NK-92 (cell line): Measurements from ENCODE around the gene GPRIN2.
"Not testable (repeated sequence)": the region's sequence is repeated elsewhere in the genome, so short reads cannot be mapped to it uniquely, and the experiment has no call there.

Experiments
- DNase-seq: peaks from one replicate; lab custom pipeline; 2025; ENCODE audit not compliant: unreplicated experiment; lab: John Stamatoyannopoulos, UW

The GPRIN2 gene

DNA sequence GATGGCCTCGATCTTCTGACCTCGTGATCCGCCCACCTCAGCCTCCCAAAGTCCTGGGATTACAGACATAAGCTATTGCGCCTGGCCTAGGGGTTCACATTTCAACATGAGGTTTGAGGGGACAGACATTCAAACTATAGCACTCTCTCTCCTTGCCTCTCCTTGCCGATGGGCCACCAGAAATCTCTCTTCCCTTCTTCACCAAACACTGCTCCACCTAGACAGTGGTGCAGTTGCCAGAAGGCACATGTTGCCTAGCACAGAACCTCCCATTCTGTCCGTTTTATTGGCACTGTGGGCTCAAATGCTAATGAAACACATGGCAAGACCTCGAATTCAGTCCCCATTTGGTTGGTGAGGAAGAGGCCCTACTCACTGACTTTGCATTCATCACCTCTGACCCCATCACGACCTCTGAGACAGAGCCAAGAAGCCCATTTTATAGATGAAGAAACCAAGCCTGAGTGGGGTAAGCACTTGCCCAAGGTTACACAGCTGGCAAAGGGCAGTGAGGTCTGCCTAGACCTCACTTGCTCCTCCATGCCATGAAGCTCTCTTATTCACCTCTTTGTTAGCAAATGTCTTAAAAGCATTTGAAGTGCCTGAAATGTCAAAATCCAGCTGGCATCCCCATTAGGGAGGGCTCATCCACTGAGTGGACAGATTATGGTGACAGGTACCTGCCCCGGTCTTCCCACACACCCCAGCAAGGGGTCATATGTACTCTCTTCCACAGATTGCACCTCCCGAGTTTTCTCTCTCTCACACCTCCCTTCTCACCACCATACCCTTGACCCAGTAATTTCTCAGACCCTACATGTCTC lies 34.0 kb downstream of the GPRIN2 start:
- no peak for DNase-seq

DNA sequence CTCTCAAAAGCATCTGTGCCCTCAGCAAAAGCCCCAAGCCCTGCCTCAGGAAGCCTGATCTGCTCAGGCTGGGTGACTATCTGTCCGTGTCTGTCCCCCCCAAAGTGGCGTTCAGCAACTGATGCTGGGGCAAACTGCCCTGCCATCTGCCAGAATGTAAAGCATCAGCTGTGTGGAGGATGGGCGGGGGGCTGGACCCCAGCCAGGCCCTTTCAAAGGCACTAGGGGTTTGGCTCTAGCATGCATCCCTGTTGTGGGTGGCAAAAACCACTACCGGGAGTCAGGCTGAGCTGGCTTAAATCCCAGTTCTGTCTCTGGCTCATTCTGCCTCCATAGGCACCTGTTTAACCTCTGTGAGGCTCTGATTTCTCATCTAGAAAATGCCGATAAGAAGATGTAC lies 35.5 kb downstream of the GPRIN2 start:
- no peak for DNase-seq

GRCh38 chr10:46520381-46520780 lies 36.1 kb downstream of the GPRIN2 start:
- DNase-seq = no peak

DNA sequence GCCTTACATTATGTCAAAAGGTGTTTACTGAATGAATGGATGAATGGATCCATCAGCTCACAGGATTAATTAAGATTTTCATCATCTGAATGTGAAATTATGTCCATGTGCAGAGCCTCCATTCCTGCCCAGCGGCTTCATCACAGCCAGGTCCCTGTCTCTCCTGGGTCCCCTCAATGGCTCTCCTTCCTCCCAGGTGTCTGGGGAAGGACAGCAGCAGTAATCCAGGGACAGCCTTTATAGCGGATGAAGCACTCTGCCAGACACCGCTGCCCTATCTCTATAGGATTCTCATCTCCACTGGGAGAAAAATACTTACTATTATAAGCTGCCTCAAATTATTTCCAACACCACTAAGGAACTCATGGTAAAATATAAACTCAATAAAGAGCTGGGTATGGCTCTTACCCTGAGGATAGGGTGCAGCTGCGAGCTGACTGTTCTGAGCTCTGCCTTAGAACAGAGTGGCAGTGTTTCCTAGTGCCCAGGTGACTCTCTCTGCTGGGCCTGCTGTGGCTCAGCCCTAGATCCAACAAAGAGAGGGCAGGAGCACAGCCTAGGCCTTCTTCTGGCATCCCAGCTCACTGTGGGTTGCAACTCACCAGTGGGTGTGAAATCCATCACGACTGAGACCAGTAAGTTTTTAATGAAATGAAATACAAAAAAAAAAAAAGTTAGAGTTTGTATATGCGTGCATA lies 38.3 kb downstream of the GPRIN2 start:
- DNase-seq = no peak

- DNase-seq = no peak
Observed at GRCh38 chr10:46517541-46517940, 38.9 kb downstream of the GPRIN2 start.

DNA sequence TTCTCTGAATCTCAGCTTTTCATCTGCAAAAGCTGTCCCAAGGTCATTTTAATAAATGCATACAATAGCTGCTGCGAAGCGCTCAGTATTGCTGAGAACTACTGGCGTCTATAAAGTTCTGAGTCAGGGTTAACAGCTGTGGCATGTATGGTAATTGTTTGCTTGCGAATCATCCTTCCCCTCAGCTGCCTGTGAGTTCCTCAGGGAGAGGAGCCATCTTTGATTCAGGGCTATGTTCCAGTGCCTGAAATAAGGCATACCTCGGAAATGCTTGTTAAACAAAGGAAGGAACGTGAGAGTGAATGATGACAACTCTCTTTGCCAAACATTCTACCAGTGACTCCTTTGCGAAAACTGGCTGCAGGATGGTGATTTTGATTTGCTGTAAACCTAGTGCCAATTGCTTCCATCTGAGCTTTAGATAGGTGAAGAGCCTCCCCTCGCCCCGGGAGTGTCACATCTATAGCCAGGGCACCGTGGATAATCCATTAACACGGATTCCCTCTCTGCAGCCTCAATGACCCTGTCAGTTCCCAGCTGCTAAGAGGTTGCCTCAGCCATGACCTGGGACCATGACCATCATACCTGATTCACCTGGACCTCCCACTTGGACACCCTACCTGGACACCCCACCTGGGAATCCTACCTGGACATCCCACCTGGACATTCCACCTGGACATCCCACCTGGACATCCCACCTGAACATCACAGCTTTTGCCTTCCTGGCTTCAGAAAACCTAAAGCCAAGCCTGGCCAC lies 39.6 kb downstream of the GPRIN2 start:
- no peak for DNase-seq

- DNase-seq = no peak
Observed at GRCh38 chr10:46515793-46516192, 40.7 kb downstream of the GPRIN2 start.

GRCh38 chr10:46515366-46515765 lies 41.1 kb downstream of the GPRIN2 start:
- no peak for DNase-seq

DNA sequence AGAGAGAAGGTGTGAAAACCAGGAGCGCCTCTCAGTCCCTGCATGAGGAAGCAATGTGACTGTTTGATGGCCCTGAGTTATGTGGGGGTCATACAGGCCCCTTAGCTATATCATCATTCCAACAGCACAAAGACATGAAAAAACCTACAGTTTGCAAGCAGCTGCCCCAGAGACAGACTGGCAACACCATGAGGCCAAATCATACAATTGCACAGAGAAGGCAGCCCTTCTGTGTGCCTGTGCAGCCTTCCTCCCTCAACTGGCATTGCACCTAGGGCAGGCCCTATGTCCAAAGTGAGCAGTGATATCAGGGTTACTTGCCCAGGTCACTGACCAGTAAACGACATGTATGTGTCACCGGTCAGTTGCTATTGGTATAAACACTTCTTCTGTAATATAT lies 41.6 kb downstream of the GPRIN2 start:
- DNase-seq = no peak

GRCh38 chr10:46514431-46514861 lies 42.0 kb downstream of the GPRIN2 start:
- DNase-seq = no peak

GRCh38 chr10:46513333-46513732 lies 43.1 kb downstream of the GPRIN2 start:
- not testable (repeated sequence) for DNase-seq

DNA sequence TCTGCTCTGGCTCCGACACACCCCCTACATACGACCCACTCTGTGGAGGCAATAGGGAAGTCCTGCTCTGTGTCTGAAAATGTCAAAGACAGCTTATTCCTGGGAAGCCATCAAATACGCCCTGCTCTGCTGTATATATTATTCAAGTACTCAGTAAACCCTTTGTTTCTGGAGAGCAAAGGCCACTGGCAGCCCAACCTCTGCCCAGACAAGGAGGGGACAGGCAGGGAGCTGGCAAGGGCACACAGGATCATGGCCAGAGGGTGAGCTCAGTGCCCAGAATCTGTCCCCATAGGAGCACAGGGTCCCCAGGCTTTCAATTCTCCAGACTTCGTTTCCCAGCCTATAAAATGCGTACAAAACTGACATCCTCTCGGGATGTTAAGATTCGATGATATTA lies 43.7 kb downstream of the GPRIN2 start:
- not testable (repeated sequence) for DNase-seq

- DNase-seq = not testable (repeated sequence)
Observed at GRCh38 chr10:46512002-46512401, 44.5 kb downstream of the GPRIN2 start.
